GM19467 (cell line): ENCODE data around the gene PSME2.
A peak's percentile ranks its signal among the peaks of the same experiment; 100 is the strongest.

Experiments used
- ATAC-seq: cut with Tn5 transposase; IDR thresholded peaks from one replicate; pipeline ENCODE4 v1.9.1; 2021; ENCODE audit warnings: mild to moderate bottlenecking, moderate library complexity; ENCODE audit not compliant: unreplicated experiment

The PSME2 gene

DNA sequence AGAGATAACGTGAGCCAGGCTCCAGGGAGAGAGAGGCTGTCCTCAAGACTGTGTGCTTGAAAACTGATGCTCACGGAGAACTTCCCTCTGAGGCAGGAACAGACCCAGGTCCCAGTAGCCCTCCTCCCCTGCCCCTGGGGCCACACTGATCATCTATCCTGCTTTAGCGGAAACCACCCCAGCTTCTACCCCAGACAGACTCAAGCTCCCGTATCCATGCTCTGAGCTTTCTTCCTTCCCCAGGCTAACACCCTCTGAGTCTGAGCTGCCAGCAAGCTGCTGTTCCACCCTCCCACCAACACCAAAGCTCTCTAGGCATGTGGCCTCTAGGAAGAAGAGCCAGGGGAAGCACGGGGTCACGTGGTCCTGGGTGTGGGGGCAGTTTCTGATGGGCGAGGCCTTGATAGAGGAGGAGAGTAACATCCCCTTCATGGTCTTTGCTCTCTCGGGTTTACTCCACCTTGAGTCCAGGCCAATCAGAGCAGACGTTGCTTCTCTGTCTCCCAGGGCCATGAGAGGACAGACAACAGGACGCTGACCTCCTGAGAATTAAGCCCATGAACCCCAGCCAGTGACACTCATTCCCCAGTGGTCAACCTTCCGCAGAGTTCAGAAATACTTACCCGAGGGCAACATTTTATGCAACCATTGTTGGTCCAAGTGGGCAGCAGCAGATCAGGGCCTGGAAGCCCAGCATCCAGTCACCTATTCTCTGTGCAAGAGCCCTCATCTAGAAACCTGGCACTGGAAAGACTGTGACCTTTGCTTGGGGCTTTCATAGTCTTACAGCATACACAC, 50.9 kb downstream of the PSME2 start:
- peak; percentile 69 for ATAC-seq

GRCh38 chr14:24094841-24095270, 51.6 kb downstream of the PSME2 start:
- ATAC-seq = no peak

GRCh38 chr14:24093901-24094840, 52.2 kb downstream of the PSME2 start, which contains the start of gene PCK2:
PCK2 (plus strand) TSS chr14:24094311; CDS start chr14:24094406, 95 bp downstream.
- peak; percentile 39 for ATAC-seq
